GM19193 (cell line): ENCODE results near the gene CRYBA4.

ENCODE experiments used
- POLR2A ChIP-seq: IDR thresholded peaks from 4 replicates; pipeline ENCODE4 v1.6.1; 2011; ENCODE audit not compliant: insufficient read depth, insufficient read length; ENCODE audit errors: extremely low read depth

Gene CRYBA4

DNA sequence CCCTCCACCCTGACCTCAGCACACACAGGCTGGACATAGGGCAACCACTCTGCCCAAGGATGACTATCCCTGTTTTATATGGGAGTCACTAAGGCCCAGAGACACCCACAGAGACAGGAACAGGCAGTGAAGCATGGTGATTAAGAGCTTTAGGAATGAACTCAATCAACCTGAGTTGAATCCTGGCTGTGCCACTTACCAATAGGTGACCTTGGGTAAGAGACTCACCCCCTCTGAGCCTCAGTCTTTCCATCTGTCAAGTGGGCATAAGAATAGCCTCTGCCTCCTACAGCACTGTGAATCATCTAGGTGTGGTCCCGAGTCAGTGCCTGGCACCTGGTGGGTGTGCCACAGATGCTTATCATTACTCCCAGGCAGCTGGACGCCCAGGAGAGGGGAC is 10.8 kb upstream of the CRYBA4 start:
- no peak for TF ChIP-seq POLR2A

DNA sequence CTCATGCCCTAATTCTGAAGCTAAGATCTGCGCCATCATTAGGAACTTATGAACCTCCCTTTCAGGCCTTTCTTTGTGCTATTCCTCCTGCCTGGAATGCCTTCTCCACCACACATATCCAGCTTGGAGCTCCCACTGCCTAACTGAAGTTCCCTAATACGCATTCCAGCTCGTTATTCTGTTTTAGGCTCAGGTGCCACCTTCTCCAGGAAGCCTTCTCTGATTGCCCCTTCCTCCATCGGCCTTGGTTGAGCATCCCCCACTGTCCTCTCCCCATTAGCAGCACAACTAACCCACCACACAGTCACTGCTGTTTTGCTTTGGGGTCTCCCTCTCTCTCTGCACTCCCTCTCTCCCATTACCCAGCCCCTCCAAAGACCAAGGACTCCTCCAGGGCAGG is 9.1 kb upstream of the CRYBA4 start:
- TF ChIP-seq POLR2A, result no peak

DNA sequence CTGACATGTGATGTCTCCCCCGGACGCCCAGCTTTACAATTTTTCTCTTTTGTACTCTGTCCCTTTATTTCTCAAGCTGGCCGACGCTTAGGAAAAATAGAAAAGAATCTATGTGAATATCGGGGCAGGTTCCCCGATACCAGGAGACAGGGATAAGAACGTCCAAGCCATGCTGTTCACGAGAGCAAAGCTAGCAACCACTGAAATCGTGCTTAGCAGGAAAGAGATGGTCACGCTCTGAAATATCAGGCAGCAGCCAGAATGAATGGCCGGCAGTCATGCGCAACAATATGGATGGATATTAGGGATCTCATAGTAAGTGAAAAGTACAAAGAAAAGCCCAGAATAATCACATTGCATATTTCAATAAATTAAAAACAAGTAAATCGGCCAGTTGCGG is 7.4 kb upstream of the CRYBA4 start:
- no peak for TF ChIP-seq POLR2A

DNA sequence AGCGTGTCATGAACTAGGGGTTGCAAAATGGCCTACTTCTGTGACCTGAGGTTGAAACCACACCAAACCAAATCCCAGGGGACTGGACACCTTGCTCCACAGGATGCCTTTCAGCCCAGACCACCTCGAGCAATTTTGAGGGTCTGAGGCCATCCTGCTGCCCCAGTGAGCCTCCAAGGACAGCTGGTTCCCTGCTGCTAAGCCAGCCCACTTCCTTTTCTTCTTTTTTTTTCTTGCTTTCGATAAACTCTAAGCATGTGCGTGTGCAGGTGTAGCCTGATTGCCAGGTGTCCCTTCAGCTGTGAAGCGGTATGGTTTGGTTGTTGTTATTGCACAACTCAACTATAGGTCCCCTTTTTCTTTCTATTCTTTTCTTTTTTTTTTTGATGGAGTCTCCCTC is 6.6 kb upstream of the CRYBA4 start:
- no peak for TF ChIP-seq POLR2A

DNA sequence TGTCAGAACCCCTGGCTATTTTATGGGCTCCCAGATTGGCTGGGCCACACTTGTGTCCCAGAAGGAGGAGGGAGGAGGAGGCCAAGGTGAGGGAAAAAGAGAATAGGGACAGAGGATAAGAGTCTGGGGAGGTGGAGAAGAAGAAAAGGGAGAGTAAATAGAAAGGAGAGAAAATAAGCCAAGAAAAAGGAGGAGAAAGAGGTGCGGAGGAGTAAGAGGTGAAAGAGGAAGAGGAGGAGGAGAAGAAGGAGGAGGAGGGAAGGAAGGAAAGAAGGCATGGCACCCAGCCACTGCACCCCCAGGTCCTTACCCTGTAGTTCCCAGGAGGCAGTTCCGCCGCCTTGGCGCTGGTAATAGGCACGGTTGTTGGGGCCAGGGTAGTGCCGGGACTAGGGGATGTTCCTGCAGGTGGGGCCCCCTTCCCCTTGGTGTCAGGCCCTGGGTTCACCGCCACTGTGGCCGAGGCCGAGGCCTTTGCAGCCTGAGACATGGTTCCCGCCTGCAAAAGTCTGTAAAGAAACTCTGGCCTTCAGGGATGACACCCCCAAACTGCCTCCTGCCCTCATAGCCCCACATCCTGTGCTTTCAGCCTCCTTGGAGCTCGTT is 5.8 kb upstream of the CRYBA4 start:
- no peak for TF ChIP-seq POLR2A

DNA sequence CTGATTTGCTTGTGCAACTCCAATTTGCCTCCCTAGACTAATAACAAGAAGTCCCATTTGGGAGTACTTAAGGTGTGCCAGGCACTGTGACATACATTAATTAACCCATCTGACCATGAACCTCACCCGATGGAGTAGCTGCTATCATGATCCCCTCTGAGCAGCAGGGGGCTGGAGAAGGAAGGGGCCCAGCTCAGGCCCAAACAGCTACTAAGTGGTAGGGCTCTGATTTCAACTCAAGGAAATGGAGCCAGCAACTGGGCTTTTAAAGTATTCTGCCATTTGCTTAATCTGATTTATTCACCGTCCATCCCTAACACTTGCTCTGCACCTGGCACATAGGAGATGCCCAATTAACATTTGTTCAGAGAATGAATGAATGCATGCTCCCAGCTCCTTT is 5.1 kb upstream of the CRYBA4 start:
- TF ChIP-seq POLR2A, result no peak

DNA sequence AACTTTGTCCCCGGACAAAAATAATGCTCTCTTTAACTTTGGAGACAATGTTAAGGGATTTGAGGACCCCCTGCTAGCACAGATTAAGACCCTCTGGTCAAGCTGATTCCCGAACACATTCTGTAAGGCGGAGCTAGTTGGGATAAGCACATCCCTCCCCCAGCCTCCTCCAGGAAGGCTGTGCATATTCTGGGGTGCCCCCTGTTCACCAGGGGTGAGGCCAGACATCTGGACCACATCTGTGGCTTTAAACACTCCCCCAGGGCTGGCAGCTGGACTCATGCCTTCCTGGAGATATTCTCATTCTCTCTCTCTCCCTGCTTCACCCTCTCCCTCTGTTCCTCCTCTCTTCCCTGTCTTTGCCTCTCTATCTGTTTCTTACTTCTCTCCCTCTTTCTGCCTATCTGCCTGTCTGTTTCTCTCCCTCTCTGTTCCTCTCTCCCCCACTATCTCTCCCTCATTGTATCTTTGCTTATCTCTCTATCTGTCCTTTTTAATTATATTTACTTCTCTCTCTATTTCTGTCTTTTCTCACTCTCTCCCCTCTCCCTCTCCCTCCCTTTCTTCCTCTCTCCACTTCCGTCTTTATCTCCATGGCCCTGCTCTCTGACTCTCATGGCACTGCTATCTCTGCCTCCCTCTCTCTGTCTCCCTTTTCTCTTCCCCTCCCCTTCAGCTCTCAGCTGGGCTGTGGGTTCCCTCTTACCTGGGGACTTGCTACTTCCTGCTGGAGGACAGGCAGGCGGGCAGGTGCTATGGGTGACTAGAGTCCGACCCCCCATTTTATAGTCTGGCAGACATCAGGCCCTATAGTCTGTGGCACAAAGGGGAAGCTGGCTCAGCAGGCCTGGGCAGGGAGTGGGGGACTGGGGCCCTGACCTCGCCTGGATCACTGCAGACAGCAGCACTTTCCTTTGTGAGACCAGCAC is 4.2 kb upstream of the CRYBA4 start, which contains the start of gene CRYBB1:
CRYBB1 (minus strand) TSS at position 757 of the 929 bp plus-strand sequence. CDS start 1,708 bp downstream, outside the sequence.
- TF ChIP-seq POLR2A, result no peak

DNA sequence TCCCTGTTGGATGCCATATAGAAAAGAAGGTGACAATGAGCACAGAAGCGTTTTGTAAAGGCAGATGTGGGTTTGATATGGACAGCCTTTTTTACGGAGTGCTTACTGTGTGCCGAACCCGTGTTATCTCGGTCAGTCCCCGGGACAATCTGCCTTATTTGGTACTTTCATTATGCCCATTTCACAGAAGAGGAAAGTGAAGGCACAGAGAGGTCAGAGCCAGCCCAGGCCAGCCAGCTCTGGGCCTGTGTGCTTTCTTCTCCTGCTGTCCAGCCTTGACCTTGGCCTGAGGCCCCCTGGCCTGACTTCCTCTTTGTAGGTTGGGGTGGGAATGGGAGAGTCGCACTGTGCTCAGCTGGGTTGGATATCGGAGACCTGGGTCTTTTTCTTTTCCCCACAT is 3.3 kb upstream of the CRYBA4 start:
- no peak for TF ChIP-seq POLR2A

DNA sequence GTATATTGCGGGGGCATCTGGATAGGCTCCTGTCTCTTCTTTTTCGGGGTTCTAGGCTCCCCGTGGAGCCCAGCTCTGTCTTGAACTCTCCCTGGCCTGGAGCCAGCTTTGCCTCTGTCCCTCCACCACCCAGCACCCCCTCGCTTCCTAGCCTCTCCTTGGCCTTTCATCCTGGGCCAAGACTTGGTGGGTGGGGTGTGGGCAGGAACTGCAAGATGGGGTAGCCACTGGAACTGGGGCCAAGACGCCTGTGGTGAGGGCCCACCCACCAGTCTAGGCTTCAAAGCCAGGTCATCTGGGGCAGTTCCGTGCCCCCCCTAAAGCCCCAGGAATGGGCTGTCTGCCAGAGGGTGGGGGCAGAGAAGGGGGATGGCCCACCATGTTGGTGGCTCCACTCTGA is 2.3 kb upstream of the CRYBA4 start:
- no peak for TF ChIP-seq POLR2A

DNA sequence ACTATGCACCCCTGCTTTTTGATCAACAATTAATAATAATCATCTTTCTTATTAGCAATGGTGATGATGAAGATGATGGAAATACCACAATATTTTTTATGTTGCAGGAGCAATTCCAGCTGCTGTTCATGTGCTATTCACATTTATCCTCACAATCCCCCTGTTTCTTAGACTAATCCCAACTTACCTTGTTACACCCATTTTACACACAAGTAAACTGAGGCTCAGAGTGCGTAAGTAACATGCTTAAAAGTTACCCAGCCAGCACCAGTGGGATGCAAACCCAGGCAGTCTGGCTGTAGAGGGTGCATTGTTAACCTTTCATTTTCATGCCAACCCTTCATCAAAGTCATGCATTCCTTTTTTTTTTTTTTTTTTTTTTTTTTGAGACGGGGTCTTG is 1.6 kb upstream of the CRYBA4 start:
- no peak for TF ChIP-seq POLR2A

DNA sequence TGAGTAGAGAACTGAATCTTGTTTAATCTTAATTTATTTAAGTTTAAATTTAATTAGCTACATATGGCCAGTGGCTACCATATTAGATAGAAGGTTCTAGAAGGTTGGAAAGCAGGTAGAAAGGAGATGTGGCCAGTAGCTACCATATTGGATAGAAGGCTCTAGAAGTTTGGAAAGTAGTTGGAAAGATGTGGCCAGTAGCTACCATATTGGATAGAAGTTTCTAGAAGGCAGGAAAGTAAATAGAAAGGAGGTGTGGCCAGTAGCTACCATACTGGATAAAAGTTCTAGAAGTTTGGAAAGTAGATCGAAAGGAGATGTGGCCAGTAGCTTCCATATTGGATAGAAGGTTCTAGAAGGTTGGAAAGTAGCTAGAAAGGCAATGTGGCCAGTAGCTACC is 2.2 kb downstream of the CRYBA4 start:
- TF ChIP-seq POLR2A, result no peak

DNA sequence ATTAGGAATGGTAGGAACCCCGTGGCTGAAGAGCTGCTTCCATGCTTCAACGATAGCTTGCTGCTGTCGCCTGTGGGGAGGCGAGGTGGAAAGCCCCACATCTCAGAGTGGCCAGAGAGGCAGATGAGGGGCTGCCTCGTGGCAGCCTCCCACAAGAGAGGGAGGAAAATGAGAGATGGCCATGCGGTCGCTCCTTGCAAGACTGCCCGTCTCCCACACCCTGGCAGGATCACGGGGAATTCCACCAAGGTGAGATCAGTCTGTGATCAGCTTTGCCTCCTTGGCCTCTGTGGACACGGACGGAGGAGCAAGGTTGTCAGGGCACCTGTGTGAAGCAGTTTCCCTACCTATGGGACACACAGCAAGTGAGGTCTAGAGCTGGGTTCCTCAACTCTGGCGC is 3.0 kb downstream of the CRYBA4 start:
- no peak for TF ChIP-seq POLR2A

DNA sequence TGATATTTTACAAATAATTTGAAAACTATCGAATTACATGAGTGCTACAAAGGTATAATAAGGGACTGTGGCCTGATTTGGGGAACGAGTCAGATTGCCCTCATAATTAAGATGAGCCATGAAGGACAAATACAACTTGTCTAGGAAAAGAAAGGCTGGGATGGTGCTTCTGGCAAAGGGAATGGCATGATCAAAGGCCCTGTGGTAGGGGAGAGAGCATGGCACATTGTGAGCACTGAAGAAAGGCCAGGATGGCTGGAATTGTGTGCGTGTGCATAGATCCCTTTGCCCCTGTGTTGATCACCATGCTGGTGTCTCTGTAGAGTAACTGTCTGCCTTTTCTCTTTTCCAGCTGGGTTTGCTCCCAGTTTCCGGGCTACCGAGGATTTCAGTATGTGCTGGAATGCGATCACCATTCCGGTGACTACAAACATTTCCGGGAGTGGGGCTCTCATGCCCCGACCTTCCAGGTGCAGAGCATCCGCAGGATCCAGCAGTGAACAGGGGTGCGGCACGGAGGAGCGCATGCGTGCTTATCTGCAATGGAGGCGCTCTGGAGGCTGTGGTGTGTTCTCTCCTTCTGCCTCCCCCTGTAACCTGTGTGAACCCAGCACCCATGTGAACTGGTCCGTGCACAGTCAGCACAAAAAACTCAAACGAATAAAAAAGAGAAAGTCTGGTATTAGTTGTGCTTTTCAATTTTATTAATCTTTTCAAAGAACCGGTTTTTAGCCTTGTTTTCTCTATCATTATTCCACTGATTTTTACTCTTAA is 8.4 kb downstream of the CRYBA4 start:
- no peak for TF ChIP-seq POLR2A

DNA sequence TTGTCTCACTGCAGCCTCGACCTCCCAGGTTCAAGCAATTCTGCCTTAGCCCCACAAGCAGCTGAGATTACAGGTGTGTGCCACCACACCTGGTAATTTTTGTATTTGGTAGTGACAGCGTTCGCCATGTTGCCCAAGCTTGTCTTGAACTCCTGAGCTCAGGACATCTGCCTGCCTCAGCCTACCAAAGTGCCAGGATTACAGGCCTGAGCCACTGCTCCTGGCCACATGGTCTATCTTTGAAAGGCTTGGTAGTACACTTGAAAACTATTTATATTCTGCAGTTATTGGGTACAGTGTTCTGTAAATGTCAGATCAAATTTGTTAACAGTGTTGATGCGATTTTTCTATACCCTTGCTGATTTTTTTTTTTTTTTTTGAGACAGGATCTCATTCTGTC is 9.5 kb downstream of the CRYBA4 start:
- TF ChIP-seq POLR2A, result no peak

DNA sequence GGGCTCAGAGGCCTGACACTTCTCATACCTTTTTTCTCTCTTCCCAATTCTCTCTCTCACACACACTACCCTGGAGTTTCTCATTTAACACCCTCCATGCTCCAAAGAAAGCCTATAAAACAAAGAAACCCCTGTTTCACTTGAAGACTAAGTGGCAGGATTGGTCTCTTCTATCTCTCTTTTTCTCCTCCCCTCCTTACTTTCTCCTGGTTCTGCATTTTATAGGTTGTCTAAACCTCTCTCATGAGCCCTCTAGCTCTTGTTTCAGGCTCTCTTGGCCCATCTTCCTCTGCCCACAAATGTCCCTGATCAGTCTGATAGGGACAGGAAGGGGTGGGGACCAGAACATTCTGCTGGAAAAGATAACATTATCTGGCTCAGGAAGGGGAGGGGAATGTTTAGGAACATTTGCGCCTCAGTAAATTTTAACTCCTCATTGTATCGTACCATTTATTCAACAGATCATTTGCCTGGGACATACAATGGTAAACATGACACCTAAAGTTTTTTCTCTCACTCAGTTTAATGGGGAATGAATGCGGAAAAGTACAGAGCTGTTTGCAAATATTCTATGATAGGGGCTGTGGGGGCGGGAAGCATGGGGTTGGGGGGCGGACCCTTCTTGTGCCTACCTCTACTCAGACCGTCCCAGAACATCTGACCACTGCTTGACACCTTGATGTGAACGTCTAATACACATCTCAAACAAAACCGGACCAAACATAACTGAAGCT is 10.8 kb downstream of the CRYBA4 start:
- TF ChIP-seq POLR2A, result no peak

DNA sequence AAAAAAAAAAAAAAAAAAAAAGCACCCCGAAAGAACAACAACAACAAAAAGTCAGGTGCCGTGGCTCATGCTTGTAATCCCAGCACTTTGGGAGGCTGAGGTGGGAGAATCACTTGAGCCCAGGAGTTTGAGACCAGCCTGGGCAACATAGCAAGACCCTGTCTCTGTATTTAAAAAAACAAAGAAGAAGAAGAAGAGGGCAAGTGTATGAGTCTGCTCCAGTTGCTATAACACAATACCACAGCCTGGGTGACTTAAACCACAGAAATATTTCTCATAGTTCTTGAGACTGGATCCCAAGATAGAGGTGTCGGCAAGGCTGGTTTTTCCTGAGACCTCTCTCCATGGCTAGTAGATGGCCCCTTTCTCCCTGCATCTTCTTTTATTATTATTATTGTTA is 12.4 kb downstream of the CRYBA4 start:
- no peak for TF ChIP-seq POLR2A

DNA sequence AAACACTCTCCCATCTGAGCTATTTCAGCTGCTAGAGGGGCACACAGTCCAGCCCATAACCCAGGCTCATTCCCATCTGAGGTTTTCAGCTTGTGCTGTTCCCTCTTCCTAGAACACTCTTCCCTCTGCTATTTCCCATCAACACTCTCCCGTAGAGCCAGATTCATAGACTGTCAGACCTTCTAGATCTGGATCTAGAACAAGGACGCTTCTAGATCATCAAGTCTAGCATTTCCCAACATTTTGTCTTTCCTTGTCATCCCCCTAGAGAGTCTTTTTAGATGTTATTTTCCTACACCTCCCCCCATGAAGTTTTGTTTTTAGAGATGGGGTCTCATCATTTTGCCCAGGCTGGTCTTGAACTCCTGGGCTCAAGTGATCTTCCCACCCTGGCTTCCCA is 13.4 kb downstream of the CRYBA4 start:
- no peak for TF ChIP-seq POLR2A
